Caki2 (cell line): Measurements from ENCODE around the gene NR1H3. TPM values are rescaled to one million over a fixed set of nuclear protein-coding genes. Genes with fewer than 3 reads are reported as not detected.
"Not testable (repeated sequence)": the region's sequence is repeated elsewhere in the genome, so short reads cannot be mapped to it uniquely, and the experiment has no call there.

ENCODE experiments used
- DNase-seq: peaks from one replicate; pipeline ENCODE4 v3.0.0-alpha.2; 2015; ENCODE audit warnings: low read depth
- in situ Hi-C: cut with HindIII; loops from 2 replicates; pipeline ENCODE4 v1.10.0; 2016; ENCODE audit warnings: low sequenced_read_pairs, low pct_unique_long_range_greater_than_20kb, mixed read lengths
- total RNA-seq: library from RNA; depleted of rRNA; stranded (reverse); fragments of >200 nt; shearing (Covaris generic); gene quantifications from 2 replicates; pipeline ENCODE4 v1.2.3, GENCODE V29; 2014; ENCODE audit warnings: low replicate concordance

NR1H3 gene
- total RNA-seq, 1 experiment from 2014 or later, result 14.0 TPM

DNA sequence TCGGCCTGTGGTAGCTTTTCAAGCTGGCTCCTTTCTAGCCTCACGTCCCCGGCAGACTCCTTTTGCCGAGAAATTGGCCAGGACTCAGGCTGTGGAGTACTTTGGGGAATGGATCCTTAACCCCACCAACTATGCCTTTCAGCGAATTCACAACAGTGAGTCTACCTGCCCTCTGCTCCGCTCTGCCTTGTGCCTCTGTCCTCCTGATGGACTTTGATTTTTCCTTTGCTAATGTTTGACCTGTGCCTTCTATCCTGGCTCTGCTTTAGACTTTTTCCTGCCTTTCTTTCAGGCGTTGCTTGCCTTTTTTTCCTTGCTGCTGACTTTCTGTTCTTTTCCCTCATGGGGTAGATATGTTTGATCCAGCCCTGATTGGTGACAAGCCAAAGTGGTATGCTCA is 24.7 kb downstream of the NR1H3 start:
- no peak for DNase-seq
- in situ Hi-C loops, result no loop called here

DNA sequence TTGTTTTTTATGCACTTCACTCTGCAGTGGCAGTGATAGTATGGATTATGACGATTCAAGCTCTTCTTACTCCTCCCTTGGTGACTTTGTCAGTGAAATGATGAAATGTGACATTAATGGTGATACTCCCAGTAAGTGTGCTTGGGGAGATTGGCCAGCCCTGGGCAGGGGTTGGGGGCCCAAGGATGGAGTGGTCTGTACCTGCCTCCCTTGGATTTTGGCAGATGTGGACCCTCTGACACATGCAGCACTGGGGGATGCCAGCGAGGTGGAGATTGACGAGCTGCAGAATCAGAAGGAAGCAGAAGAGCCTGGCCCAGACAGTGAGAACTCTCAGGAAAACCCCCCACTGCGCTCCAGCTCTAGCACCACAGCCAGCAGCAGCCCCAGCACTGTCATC is 26.4 kb downstream of the NR1H3 start:
- in situ Hi-C loops, result no loop called here

DNA sequence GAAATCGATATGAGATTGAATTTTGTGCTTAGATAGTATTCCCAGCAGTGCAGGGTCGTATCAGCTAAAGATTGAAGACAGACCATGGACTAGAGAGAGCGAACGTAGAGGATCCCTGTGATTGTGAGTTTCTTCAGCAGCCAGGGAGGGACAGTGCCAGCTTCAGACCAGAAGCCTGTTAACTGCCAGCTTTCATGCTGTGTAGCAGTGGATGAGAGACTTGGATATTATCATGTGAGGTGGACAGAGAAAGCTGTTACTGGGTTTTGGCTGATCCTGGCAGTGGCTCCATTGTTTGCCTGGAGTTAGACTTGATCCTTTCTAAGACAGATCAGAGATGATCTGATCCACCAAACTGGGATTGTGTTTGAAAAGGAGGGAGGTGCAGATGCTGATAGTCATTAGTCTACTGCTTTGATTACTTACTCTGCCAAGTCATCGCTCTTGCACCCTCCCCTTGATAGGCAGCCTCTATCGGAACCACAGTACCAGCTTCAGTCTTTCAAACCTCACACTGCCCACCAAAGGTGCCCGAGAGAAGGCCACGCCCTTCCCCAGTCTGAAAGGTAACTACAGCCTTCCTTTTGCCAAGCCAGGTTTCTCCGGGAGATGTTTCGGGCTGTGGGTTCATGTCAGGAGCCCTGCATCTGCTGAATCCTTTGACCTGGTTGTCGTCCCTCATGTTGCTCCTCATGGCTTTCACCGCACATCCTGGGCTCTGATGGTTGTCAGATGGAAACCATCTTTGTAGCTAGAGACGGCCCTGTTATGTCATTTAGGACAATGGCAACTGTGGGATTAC is 28.4 kb downstream of the NR1H3 start:
- DNase-seq, result no peak
- in situ Hi-C loops, result no loop called here

More for the DNA sequence above, 26.4 kb downstream of the NR1H3 start:
- no peak for DNase-seq

DNA sequence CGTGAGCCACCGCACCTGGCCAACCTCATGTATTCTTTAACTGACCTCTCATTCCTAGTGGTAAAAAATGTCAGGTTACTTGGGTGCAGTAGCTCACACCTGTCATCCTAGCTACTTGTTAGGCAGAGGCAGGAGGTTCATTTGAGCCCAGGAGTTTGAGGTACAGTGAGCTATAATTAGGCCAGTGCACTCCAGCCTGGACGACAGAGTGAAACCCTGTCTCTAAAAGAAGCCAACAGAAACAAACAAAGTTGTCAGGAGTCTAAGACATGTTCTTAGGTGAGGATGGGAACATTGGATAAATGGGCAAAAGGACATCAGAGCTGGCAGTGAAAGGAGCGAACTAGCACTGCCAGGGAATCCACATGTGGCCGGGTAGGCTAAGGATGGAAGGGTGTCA is 30.3 kb downstream of the NR1H3 start:
- in situ Hi-C loops, result no loop called here
- no peak for DNase-seq

DNA sequence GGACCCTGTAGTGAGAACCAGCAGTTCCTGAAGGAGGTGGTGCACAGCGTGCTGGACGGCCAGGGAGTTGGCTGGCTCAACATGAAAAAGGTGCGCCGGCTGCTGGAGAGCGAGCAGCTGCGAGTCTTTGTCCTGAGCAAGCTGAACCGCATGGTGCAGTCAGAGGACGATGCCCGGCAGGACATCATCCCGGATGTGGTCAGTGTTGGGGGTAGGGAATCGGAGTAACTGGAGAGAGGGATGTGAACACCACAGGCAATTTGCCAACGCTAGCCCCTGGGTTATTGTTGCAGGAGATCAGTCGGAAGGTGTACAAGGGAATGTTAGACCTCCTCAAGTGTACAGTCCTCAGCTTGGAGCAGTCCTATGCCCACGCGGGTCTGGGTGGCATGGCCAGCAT is 32.1 kb downstream of the NR1H3 start:
- DNase-seq, result no peak
- in situ Hi-C loops, result no loop called here

DNA sequence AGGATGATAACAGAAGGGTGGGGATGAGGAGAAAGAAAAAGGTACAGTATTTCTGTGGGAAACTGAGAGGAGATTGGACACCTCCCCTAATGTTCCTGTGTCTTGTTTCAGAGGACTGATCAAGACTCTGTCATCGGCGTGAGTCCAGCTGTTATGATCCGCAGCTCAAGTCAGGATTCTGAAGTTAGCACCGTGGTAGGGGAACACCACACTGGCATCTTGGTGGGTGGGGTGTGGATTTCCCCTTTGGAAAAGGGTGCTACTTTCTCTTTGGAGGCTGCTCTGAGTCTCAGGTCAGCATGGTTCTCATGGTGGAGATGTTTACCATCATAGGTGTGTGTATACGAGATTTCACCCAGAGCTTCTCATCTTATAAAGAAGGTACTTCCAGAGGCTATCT is 37.6 kb downstream of the NR1H3 start:
- in situ Hi-C loops, result no loop called here
- no peak for DNase-seq

DNA sequence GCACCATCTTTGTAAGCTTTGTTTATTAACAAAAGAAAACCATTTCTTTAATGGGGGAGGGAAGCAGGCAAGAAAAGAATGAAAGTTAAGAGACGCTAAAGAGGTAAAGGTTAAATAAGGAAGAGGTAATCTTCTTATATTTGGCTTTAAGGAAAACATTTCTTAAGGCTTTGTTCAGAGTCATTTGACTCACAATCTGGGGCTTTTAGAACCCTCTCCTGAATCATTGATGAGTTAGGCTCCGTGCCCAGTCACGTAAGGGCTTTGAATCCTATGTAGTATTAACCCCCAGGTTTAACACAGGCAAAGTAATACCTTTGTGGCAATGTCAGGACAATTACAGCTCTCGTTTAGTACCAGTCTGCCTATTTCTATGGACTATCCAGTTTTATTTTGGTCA is 38.2 kb downstream of the NR1H3 start:
- DNase-seq, result no peak
- in situ Hi-C loops, result no loop called here

DNA sequence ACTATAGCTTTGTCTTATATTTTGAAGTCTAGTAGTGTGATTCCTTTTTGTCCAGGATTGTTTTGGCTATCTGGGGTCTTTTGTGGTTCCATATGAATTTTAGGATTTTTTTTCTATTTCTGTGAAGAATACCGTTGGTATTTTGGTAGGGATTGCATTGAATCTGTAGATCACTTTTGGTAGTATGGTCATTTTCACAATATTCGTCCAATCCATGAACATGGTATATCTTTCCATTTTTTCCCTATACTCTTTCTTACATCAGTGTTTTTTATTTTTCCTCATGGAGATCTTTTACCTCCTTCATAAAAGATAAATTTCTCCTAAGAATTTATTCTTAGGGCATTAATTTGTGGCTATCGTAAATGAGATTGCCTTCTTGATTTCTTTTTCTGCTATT is 41.3 kb downstream of the NR1H3 start:
- no peak for DNase-seq
- in situ Hi-C loops, result no loop called here

DNA sequence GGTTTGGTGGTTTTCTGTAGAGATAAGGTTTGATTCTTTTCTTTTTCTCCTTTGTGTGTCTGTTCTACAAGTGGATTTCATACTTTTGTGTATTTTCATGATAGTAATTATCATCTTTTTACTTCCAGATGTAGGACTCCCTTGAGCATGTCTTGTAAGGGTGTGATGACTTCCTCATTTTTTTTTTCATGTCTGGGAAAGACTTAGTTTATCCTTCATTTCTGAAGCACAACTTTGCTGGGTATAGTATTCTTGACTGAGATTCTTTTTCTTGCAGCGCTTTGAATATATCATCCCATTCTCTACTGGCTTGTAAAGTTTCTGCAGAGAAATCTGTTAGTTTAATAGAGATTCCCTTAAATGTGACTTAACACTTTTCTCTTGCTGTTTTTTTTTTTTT is 45.1 kb downstream of the NR1H3 start:
- no peak for DNase-seq
- in situ Hi-C loops, result no loop called here

DNA sequence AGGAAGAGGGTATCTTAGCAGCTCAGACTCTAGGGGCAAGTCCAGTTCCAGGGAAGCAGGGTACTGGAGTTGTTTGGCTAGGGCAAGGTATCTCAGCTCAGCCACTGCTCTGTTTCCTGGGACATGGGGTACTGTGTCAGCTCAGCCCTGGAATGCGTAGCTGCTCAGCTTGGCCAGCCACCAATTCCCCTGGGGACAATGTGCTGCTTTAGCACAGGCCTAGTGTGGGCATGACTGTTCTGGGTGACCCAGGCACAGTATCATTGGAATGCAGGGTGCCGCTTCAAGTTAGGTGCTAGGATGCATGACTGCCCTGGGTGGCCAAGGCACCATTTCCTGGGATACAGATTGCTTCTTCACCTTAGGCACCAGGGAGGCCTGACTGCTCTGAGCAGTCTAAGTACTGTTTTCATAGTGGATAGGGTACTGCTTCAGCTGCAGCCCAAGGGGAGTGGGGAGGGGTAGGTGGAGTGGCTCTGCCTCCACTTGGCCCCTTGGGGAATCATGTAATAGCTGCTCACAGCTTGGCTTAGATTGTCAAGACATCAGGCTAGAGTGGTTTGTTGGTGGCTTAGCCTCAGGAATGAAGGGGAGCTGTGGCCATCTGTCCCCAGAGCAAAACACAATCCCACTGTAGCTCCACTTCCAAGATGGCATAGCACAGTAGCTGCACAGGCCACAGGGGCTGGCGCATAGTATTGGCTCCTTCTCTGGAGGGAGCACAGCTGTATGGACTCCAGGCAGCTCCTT is 48.1 kb downstream of the NR1H3 start:
- no peak for DNase-seq
- in situ Hi-C loops, result no loop called here

DNA sequence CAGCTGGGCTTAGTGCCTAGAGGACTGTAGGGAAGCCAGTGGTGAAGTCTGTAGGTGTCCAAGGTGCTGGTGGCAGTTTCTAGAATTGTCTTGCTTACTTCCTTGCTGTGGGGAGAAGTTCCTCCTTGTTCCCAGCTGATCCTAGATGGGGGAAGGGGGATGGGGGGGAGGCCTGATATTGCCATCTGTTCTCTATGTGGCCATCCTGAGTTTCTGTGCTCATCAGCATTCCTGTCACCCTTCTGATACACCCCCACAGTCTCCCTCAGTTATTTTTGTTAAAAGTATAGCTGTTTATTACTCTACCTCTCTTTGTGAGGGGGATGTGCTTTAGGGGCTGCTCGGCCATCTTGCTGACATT is 48.7 kb downstream of the NR1H3 start:
- in situ Hi-C loops, result no loop called here
- no peak for DNase-seq

DNA sequence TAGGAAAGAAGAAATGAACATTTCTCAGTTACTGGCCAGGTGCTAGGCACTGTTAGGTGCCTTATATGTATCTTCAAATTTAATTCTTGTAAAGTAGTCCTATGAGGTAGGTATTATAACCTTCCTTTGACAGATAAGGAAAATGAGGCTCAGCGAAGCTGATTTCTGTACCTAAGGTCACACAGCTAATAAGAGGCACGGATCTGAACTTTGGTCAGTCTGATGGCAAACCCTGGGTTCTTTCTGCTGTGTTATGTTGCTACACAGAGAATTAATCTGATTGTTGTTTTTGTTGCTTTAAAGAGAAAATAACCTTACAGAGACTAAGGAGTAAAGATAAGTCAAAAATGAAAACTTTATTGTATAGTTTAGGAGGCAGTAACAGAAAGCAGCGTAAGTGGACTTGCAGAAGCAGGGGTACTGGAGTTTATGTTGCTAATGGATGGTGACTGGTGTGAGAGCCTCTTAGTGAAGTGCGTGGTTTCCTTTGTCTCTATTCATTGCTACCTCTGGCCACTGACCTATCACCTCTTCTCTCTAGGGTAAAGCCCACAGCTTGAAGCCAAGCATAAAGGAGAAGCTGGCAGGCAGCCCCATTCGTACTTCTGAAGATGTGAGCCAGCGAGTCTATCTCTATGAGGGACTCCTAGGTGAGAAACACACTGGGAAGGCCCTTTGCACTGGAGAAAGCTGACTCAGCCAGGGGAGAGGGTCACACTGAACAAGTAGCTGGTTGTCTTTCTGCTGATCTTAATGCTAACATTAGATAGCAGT is 50.4 kb downstream of the NR1H3 start:
- DNase-seq, result no peak

DNA sequence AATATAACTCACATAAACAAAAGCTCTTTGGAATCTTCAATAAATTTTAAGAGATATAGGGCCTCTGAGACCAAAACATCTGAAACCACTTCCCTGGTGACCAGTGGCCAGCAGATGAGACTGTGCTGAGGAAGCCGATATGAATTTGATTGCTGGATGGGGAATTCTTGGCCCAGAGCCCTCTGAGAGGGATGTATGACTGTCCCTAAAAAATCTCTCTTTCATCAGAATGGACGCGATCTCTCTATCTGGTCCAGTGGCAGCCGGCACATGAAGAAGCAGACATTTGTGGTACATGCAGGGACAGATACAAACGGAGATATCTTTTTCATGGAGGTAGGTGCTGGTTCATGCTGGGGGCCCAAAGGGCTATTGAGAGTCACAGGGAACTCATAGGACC is 57.2 kb downstream of the NR1H3 start:
- DNase-seq, result no peak
- in situ Hi-C loops, result no loop called here

More for the DNA sequence above, 50.4 kb downstream of the NR1H3 start:
- in situ Hi-C loops, result no loop called here

DNA sequence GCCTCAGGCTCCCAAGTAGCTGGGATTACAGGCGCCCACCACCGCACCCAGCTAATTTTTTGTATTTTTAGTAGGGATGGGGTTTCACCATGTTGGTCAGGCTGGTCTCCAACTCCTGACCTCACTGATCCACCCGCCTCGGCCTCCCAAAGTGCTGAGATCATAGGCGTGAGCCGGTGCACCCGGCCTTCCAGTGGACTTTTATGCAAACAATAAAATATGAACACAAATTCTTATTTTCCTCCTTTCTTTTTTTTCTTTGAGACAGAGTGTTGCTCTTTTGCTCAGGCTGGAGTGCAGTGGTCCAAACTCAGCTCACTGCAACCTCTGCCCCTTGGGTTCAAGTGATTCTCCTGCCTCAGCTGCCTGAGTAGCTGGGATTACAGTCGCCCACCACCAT is 58.7 kb downstream of the NR1H3 start:
- in situ Hi-C loops, DNase-seq: not testable (repeated sequence)

DNA sequence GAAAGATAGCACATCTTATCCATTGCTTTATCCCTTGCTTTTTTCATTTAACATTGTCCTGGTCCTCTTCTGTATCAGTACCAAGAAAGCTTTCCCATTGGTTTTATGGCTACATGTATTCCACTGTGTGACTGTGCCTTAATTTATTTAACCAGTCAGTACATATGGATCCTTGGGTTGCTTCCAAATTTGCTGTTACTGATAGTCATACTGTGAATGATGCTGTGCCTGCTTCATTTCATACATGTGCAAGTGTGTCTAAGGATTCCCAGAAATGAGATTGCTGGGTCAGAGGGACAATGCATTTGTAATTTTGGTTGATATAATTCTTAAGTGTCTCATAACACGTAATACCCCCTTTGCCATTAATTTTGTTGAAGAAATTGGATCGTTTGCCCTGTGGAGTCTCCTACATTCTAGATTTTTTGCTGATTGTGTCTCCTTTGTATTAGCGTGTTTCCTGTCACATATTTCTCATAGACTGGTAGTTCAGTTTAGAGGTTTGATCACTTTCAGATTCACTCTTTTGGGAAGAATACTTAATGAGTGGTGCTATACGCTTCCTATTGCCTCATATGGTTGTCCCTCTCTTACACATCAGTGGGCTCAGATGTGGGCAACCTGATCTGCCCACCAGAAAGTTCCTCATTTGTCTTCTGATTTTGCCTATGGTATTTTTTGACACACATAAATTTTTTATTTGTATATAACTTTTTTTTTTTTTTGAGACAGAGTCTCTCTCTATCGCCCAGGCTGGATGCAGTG is 59.5 kb downstream of the NR1H3 start:
- in situ Hi-C loops, result no loop called here
- no peak for DNase-seq

DNA sequence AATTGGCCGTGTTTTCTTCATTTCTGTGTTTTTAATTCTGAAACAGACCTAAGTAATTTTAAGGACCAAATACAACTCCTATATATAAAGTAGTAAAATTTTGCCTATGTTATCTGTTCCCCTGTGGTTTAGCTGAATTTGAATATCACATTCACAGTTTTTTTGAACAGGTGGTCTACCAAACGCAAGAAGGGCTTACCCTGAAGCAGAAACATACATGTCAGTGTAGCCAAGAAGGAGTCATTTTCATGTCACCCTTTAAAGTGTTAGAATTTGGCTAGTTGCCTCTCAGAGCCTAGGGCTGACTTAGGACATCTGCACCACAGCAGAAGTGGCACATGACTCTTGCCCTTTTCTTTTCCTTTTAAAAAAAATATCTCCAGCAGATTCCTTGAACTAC is 60.4 kb downstream of the NR1H3 start:
- no peak for DNase-seq
- in situ Hi-C loops, result no loop called here
